Activated naive CD8-positive, alpha-beta T cell (primary cell): ENCODE measurements around the gene IQCK.
"Not testable (repeated sequence)": the region's sequence is repeated elsewhere in the genome, so short reads cannot be mapped to it uniquely, and the experiment has no call there.

Source experiments
- H3K27ac Mint-ChIP-seq: one replicate; pipeline ENCODE4 v1.8.0; 2021; ENCODE audit warnings: mixed read lengths
- H3K27me3 Mint-ChIP-seq: one replicate; pipeline ENCODE4 v1.8.0; 2021; ENCODE audit warnings: mixed read lengths
- H3K36me3 Mint-ChIP-seq: one replicate; pipeline ENCODE4 v1.8.0; 2021; ENCODE audit warnings: mixed read lengths
- H3K4me1 Mint-ChIP-seq: one replicate; pipeline ENCODE4 v1.8.0; 2021; ENCODE audit warnings: low read depth, mixed read lengths
- H3K4me3 Mint-ChIP-seq: one replicate; pipeline ENCODE4 v1.8.0; 2021; ENCODE audit warnings: mild to moderate bottlenecking, mixed read lengths
- H3K9me3 Mint-ChIP-seq: one replicate; pipeline ENCODE4 v1.8.0; 2021; ENCODE audit warnings: low read depth, mixed read lengths

The IQCK gene

DNA sequence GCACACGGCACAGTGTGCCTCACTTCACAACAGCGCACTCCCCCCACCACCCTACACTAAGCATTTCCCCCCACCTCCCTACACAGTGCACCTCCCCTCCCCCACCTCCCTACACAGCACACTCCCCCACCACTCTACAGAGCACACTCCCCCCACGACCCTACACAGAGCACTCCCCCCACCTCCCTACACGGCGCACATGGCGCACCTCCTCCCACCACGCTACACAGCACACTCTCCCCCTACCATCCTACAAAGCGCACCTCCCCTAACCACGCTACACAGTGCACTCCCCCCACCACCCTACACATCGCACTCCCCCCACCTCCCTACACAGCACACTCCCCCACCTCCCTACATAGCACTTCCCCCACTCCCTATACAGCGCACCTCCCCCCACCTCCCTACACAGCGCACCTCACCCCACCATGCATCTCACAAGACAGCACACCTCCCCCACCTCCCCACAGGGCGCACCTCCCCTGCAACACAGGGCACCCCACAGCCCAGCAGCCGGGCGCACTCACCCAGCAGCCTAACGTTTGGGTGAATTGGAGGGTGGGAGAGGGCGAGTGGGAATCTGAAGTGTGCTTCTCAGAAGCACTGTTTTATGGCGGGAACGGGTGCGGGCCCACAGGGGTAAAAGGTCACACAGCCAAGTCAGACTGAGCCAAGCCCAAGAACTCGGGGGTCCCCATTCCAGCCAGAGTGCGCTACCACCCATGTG, 10.3 kb upstream of the IQCK start:
- Mint-ChIP-seq H3K27me3 (no peaks in the 10 kb centered on the region), H3K27ac (no peak overlapping the region), H3K4me3 (no peak overlapping the region), H3K4me1 (peaks cover 4% of the 10 kb centered on the region), H3K36me3 (peaks cover 12% of the 10 kb centered on the region), H3K9me3 (no peaks in the 10 kb centered on the region)

DNA sequence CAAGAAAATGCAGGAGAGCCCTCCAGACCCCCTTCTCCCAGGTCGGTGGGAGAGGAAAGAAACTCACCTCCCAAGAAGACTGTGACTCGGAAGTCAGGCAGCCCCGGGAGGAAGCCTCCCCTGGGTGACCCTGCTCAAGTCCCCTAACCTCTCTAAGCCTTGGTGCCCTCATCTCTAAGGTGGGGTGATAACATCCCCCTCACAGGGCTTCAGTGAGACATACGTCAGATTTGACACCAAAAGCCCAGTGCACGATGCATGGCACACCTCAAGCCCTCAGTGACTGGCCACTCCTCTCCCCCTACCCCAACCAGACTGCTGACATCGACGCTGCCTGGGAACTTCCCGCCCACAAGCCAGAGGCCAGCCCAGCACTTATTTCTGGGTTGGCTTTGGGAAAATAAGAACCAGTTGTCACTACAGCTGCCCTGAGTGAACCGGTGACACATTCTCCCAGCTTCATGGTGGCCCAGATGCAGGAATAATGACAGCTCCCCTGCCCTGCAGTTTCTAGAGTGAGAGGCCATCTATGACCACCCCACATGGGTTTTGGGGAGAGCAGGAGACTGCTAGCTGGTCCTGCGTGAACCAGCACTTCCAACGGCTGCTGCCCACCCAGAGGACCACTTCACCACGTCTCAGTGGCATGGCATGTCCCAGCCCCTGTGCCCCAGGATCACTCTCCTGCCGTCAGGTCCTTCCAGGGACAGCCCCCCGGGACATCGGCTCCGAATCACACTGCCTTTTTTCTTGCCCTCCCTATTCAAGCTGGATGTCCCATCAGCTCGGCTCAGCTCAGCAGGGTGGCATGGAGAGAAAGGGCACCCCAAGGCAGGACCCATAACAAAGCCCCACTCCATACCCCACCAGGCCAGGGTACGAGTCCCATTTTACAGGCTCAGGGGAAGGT, 9.5 kb upstream of the IQCK start:
- Mint-ChIP-seq H3K27me3 (no peaks in the 10 kb centered on the region), H3K9me3 (no peaks in the 10 kb centered on the region), H3K4me3 (no peak overlapping the region), H3K4me1 (peaks cover 4% of the 10 kb centered on the region), H3K27ac (no peak overlapping the region), H3K36me3 (peaks cover 9% of the 10 kb centered on the region)

DNA sequence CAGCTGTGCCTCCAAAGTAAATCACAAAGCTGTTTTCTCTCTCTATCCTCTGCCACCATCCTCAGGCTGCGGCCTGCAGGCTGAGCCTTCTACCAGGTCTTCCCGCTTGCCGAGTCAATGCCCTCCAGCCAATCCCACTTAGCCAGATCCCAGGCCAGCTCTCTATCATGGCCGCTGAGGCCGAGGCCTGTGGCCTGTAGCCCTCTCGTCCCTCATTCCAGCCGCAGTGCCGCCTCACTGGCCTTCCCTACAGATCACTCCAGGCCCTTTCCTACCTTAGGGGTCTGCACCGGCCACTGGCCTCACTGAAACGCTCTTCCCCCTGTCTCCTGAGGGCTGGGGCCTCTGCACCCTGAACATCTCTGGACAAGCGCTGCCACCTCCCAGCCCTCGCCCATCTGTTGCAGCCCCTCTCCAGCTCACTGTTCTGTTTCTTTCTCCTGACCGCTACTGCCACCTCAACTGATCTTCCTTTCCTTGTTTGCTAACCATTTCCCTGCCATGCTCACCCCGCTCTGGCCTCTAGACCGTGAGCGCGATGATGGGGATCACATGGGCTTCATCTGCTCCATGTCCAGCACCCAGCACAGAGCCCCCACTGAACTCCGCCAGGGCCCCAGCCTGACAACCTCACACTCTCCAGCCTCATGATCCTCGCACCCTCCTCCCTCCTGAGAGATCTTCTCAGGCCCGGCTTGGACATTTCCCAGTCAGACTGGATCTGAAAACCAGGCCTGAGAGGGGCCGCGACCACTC, 8.5 kb upstream of the IQCK start:
- H3K4me3 Mint-ChIP-seq = no peak overlapping the region
- H3K36me3 Mint-ChIP-seq = peaks cover 16% of the 10 kb centered on the region
- no peaks in the 10 kb centered on the region for H3K27me3 Mint-ChIP-seq
- no peaks in the 10 kb centered on the region for H3K9me3 Mint-ChIP-seq
- H3K27ac Mint-ChIP-seq = peak overlapping the region; percentile 65
- peaks cover 4% of the 10 kb centered on the region for H3K4me1 Mint-ChIP-seq

DNA sequence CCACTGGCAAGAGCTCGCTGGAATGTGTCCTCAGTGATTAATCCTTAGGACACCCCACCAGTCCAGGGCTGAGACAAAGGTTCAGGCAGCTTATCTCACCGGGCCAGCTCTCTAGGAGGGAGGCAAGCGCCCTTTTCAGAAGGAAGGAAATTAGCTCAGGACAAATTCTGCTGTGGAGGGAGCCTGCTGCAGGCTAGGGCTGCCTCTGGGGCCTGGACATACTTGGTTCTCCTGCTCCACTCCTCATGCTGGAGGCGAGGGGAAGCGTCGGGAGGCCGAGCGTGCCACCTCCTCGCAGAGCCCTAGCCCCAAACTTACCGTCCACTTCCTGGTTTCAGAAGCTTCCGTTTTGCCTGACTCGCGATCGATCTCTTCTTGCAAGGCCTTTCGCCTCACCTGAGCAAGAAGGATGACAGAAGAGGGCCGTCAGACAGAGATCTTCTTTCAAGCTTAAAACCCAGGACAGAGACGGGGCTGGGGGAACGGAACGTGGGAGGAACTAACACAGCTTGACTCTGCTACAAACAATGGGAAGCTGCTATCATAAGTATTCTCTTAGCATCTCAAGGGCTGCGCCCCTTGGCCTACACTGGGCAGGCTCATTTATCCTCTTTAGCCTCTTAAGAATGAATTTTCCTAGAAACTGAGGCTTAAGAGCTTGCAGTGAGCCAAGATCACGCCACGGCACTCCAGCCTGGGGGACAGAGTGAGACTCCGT, 7.7 kb upstream of the IQCK start:
- Mint-ChIP-seq H3K27me3 (no peaks in the 10 kb centered on the region), H3K9me3 (no peaks in the 10 kb centered on the region), H3K36me3 (peaks cover 15% of the 10 kb centered on the region), H3K4me1 (peaks cover 7% of the 10 kb centered on the region), H3K4me3 (no peak overlapping the region), H3K27ac (no peak overlapping the region)

DNA sequence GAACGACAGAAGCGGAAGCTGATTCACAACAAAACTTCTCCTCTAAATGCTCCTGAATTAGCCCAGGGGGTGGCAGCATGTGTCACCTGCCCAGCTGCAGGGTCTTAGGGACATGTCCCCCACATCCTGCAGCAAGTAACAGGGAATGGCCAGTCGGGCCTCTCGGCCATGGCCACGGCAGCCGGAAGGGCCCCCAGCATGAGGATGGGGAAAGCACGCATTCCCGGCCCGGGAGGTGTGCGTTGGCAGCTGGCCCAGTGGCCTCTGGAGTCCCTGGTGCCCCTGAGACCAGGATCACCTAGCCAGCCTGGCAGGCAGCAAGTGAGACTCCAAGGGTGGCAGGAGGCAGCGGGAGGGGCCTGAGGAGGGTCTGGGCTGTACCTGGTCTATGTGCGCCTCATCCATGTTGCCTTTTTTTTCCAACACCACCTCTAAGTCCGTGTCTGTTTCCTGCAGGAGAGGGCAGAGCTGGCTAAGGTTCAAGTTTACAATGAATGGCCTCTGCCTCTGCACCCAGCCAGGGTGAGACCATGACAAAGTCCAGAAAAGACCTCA, 7.0 kb upstream of the IQCK start:
- Mint-ChIP-seq H3K27me3 (no peaks in the 10 kb centered on the region), H3K27ac (no peak overlapping the region), H3K9me3 (no peaks in the 10 kb centered on the region), H3K4me3 (no peak overlapping the region), H3K4me1 (peaks cover 11% of the 10 kb centered on the region), H3K36me3 (peaks cover 13% of the 10 kb centered on the region)

DNA sequence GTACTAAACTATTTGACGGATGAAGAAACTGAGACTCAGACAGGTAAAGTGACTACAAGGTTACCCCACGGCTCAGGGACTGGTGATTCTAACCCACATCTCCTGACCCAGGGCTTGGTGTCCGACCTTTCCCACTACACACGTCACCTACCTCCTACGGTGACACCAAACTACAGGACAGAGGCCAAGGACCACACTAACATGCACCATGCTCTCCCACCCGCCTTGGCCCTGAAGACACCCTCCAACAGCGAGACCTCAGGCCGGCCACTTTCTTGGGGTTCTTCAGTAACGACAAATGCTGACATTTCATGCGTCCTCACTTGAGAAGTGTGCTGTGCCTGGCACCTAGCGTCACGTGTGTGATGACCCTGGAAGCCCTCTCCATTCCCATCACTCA, 6.4 kb upstream of the IQCK start:
- Mint-ChIP-seq H3K4me1 (peaks cover 17% of the 10 kb centered on the region), H3K36me3 (peaks cover 13% of the 10 kb centered on the region), H3K4me3 (no peak overlapping the region), H3K9me3 (no peaks in the 10 kb centered on the region), H3K27ac (no peak overlapping the region), H3K27me3 (no peaks in the 10 kb centered on the region)

DNA sequence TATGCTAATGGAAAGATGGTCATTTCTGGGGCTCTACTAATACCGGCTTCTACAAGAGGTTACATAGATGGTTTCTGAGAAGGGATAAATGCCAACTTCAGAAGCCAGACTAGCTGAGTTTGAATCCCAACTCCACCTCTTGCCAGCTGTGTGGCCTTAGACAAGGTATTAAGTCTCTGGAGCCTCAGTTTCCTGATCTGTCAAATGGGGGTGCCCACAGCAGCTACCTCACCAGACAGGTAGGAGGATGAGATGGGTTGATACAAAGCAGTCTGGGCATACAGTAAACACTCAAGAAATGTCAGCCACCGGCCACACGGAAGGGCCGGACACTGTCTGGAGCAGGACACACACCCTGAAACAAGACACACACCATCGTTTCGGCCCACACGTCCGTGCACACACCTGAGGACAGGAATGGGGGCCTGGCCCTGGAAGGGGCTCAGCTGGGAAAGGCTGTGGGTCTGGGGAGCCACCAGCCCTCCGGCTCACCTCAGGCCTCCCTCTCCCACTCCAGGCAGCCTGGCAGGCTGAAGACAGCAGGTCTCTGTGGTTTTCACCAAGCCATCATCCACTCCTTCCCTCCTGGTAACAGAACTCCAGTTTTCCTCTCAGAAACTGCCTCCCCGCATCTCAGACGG, 5.5 kb upstream of the IQCK start:
- no peaks in the 10 kb centered on the region for H3K27me3 Mint-ChIP-seq
- H3K4me1 Mint-ChIP-seq = peaks cover 21% of the 10 kb centered on the region
- no peak overlapping the region for H3K27ac Mint-ChIP-seq
- H3K4me3 Mint-ChIP-seq = no peak overlapping the region
- peaks cover 13% of the 10 kb centered on the region for H3K36me3 Mint-ChIP-seq
- no peaks in the 10 kb centered on the region for H3K9me3 Mint-ChIP-seq

DNA sequence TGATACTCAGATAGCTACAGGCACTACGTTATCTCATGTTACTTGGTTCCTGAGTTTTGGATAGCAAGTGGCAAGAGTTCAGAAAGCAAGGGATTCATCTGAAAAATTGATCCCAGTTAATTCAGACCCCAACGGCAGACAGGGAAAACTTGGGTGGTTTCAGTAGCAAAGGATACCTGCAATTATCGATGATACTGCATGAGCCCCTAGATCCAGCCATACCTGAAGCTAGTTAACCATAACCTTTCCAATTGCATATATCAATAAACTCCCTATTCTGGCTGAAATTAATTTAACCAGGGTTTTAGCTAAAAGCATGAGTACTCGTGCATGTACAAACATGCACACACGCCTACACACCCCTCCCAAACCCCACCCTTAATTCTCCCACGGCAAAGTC, 4.4 kb upstream of the IQCK start:
- no peaks in the 10 kb centered on the region for H3K27me3 Mint-ChIP-seq
- H3K4me1 Mint-ChIP-seq = peaks cover 22% of the 10 kb centered on the region
- no peak overlapping the region for H3K27ac Mint-ChIP-seq
- H3K36me3 Mint-ChIP-seq = peaks cover 13% of the 10 kb centered on the region
- H3K4me3 Mint-ChIP-seq = no peak overlapping the region
- no peaks in the 10 kb centered on the region for H3K9me3 Mint-ChIP-seq

DNA sequence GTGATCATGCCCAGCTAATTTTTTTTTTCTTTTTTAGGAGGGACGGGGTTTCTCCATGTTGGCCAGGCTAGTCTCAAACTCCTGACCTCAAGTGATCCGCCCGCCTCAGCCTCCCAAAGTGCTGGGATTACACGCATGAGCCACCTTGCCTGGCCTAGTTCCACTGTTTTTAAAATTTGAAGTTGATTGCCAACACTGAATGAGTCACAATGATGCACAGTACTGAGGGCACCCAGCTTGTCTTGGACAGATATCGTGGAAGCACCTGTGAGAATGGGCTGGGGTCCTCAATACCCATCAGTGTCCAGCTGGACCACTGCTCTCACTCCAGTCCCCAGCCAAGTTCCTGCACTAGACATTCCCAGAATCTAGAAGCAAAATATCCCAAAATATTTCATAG, 2.5 kb upstream of the IQCK start:
- H3K36me3 Mint-ChIP-seq = peaks cover 11% of the 10 kb centered on the region
- H3K27ac Mint-ChIP-seq = no peak overlapping the region
- peaks cover 24% of the 10 kb centered on the region for H3K4me1 Mint-ChIP-seq
- no peaks in the 10 kb centered on the region for H3K27me3 Mint-ChIP-seq
- no peak overlapping the region for H3K4me3 Mint-ChIP-seq
- no peaks in the 10 kb centered on the region for H3K9me3 Mint-ChIP-seq

DNA sequence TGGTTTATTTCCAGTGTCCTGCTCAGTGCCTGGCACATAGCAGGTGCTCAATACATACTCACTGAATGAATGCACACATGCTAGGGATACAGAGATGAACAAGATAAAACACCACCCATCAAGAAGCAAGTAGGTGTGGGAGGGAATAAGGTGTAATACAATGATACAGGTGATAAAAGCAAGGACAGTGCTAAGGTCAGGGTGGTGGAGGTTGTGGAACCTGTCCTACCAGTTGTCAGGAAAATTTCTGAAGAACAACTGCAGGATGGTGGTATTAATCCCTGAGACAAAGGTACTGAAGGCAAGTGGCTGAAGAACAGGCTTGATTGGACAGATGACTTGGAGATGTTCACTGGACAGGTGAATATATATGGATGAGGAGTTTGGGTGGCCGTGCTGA, 1.9 kb upstream of the IQCK start:
- Mint-ChIP-seq H3K27me3 (no peaks in the 10 kb centered on the region), H3K36me3 (peaks cover 11% of the 10 kb centered on the region), H3K27ac (peak overlapping the region; percentile 23), H3K4me1 (peaks cover 24% of the 10 kb centered on the region), H3K9me3 (no peaks in the 10 kb centered on the region), H3K4me3 (peak overlapping the region; percentile 96)

DNA sequence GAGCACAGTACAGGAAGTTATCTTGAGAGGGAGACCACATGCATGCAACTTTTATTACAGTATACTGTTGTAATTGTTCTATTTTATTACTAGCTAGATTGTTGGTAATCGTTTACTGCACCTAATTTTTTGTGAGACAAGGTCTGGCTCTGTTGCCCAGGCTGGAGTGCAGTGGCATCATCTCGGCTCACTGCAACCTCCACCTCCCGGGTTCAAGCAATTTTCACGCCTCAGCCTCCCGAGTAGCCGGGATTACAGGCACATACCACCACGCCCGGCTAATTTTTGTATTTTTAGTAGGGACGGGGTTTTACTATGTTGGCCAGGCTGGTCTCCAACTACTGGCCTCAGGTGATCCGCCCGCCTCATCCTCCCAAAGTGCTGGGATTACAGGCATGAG, 1.3 kb upstream of the IQCK start:
- H3K27me3 Mint-ChIP-seq, H3K9me3 Mint-ChIP-seq: not testable (repeated sequence)
- H3K4me1 Mint-ChIP-seq = peaks cover 22% of the 10 kb centered on the region
- H3K4me3 Mint-ChIP-seq = peak overlapping the region; percentile 96
- peaks cover 11% of the 10 kb centered on the region for H3K36me3 Mint-ChIP-seq
- peak overlapping the region; percentile 92 for H3K27ac Mint-ChIP-seq

DNA sequence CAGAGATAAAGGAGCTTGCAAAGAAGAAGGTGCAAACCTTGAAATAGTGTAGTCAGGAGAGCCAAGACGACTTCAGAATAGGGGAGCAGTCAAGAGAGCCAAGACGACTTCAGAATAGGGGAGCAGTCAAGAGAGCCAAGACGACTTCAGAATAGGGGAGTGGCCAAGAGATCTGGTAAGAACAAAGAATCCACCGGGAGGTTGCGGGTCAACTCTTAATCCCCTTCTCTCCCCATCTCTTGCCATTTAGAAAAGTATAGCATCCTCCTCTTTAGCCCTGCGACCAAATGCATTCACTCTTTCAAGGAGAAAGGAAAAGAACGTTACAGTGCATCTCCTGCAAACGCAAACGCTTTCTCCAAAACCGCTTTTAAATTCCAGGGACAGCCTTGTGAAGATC, 757 bp upstream of the IQCK start:
- Mint-ChIP-seq H3K27ac (peak overlapping the region; percentile 92), H3K4me1 (peaks cover 22% of the 10 kb centered on the region), H3K9me3 (no peaks in the 10 kb centered on the region), H3K36me3 (peaks cover 11% of the 10 kb centered on the region), H3K4me3 (peak overlapping the region; percentile 96), H3K27me3 (no peaks in the 10 kb centered on the region)

DNA sequence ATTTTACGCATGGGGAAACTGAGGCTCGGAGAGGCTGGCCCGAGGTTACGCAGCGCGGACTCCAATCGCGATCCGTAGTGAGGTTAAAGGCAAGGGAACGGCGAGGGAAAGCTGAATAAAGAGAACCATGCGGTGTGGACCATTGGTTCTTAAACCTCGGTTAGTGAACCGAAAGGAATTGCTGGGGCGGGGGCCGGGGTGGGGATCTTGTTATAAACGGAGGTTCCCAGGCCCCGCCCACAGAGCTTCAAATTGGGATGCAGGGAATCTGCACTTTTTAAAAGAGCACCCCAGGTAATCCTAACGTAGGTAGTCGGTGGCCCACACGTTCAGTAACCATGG, 524 bp downstream of the IQCK start:
- Mint-ChIP-seq H3K36me3 (peaks cover 13% of the 10 kb centered on the region), H3K4me3 (peak overlapping the region; percentile 96), H3K27me3 (no peaks in the 10 kb centered on the region), H3K9me3 (no peaks in the 10 kb centered on the region), H3K27ac (no peak overlapping the region), H3K4me1 (peaks cover 22% of the 10 kb centered on the region)
